Stimulated activated CD8-positive, alpha-beta memory T cell treated with anti-CD3 and anti-CD28 coated beads, Interleukin-7, amount 100 ng/mL, for 48 hours (primary cell): ENCODE results near the gene LHX4.
"Not testable (repeated sequence)": the region's sequence is repeated elsewhere in the genome, so short reads cannot be mapped to it uniquely, and the experiment has no call there.

Experiments
- DNase-seq, 2 donors: peaks; one replicate each; pipeline ENCODE4 v3.0.0-alpha.2; 2020; ENCODE audit warnings: low read depth in 1 of 2; ENCODE audit errors: extremely low read depth in 1 of 2

The LHX4 gene

GRCh38 chr1:180196436-180197003 is 33.5 kb upstream of the LHX4 start:
- DNase-seq: no peak

DNA sequence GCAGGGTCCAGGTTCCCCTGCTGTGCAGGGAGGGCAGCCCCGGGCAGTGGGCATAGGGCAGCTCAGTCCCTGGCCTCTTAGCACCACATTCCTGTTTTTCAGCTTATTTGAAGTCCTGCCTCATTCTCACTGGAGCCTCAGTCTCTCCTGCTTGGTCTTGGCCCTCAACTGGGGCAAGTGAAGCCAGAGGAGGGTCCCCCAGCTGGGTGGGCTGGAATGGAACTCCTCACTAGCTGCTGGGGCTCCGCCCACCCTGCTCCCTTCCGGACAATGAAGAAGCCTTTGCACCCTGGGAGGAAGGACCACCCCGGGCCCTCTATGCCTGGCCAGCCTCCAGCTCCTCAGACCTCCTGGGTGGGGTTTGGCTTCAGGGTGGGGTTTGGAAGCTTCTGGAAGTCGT is 32.8 kb upstream of the LHX4 start:
- no peak for DNase-seq

DNA sequence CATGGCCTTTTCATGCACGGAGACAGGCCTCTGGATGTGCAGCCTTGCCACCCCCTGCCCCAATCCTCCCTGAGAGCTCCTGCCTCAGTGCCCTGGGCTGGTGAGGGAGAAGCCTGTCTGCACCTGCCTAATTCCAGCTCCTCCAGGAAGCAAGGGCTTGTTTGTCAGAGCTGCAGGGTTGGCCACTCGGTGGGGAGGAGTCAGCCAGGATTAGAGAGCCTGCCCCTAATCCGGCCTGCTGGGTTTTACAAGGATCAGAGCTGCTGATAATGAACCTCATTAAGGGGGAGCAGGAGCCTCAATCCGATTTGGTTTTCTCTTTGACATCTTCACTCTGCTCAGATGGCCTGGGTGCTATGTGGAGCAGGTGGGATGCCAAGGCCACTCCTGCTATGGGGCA is 31.9 kb upstream of the LHX4 start:
- no peak for DNase-seq

DNA sequence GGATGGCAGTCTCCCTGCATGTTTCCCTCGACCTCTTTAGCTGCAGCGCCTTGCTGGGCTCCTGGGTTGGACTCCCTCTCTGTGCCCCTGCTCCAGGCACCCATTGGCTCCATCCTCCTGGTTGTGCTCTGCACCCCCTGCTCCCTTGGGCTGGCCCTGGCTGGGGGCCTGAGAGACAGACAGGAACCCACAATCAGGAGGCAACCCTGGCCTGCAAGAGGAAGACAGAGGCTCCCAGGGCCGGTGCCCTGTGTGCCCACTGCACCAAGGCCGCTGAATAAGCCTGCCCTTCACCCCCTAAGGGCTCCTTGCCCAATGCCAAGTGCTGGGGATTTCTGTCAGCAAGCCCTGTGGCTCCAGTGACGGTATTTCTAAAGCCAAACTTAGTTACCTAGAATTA is 31.5 kb upstream of the LHX4 start:
- DNase-seq: no peak

DNA sequence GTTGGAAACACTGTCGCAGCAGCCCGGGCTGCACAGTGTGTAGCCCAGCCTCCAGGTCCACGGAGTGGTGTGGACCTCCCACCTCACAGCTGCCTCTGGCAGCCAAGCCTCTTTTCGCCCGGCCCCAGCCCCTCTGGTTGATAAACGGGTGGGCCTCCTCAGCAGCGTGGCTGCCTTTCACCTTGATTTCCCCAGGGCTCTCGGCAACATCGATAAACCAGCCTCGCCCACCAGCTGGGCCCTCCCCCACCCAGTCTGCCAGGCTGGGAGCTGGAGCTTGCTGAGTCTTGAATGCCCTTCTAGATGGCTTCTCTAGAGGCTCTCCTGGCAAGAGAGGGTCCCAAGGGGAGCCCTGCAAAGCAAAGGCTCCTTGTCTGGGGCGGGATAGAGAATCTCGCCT is 31.0 kb upstream of the LHX4 start:
- DNase-seq: no peak

GRCh38 chr1:180201451-180202200 is 28.4 kb upstream of the LHX4 start:
- no peak for DNase-seq

- DNase-seq: not testable (repeated sequence)
Observed at GRCh38 chr1:180202588-180202987, 27.5 kb upstream of the LHX4 start.

- DNase-seq: no peak
Observed at GRCh38 chr1:180204231-180204630, 25.8 kb upstream of the LHX4 start.

- DNase-seq: no peak
Observed at GRCh38 chr1:180206581-180206980, 23.5 kb upstream of the LHX4 start.

DNA sequence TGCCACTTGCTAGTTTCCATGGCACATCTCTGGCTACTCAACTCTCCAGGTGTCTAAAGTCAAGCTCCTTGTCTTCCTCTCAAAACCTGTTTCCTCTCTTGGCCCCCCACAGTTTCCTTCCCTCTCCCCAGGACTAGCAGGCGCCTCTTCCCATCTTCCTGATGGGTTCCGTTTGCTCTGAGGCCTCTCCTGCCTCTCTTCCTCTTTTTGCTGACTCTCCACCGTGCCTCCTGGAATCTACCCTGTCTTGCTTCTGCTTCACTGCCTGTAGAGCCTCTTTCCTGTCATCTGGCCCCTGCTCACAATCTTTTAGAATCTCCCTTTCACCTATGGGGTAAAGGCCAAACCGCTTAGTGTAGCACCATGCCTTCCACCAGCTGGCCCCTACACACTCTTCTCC is 21.8 kb upstream of the LHX4 start:
- no peak for DNase-seq

DNA sequence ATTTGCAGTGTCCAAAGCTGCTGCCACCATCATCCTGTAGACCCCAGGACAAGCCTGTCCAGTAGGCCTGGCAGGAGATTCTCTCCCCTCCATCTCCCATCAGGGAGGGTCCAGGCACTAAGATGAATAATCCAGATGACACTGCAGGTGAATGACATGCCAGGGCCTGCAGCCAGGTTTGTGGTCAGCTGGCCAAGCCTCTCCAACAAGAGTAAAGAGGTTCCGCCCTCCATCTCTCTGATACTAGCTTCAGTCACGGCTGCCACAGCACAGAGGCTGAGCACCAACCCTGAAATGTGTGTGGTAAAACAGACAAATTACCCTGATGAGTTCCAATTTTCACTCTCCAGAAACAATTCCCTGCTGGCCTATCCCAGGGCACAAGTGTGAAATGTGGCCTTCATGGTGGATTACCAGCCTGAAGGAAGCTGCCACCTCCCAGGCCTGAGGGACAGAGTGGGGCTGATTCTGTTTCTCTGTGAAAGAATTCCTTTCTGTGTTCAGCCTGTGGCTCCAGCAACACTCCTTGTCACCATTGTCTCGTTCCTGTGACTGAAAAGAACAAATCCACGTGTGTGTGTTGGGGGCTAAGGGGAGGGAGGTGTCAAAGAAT is 19.9 kb upstream of the LHX4 start:
- no peak for DNase-seq

DNA sequence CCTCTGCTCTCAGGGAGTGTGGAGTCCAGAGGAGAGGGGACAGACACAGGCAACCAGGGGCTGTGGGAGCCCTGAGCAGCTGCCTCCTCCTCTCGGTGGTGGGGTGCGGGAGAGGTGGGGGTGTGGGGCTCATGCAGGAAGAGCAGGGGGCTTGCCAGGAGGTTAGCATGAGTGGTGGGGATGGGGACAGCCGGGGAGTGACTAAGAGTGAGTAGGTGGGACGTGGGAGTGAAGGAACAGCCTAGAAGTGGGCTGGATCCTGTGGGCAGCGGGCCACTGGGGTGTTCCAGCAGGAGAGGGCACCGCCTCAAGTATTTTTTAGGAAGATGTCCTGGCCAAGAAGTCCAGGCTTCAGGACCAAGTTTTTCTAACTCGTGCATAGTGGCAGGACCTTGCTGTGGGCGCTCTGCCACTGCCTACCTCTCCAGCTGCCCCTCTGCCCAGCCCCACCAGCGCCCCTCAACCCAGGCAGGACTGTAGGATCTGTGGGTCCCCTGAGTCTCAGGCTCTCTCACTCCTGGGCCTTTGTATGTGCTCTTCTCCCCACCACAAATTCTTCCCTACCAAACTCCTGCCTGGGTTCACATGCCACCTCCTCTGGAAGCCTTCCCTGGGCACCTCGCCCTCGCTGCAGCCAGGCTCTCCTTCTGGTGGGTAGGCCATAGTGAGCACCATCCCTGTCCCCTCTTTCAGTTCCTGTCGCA is 18.8 kb upstream of the LHX4 start:
- DNase-seq: no peak

DNA sequence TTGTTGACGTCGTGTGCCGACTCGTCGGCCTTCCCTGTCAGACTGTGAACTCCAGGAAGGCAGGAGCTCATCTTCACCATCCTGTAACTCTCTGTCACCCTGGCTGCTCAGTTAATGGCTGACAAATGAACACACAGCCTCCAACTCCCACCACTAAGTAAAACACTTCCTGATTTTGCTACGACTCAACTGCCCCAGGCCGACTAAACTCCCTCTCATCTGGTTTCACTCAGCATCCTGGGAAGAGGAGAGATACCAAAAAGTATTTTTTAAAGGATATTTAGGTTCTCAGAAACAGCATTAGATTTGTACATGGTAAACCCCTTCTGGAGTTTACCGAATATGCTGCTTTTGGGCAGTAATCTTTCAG is 18.2 kb upstream of the LHX4 start:
- DNase-seq: no peak

DNA sequence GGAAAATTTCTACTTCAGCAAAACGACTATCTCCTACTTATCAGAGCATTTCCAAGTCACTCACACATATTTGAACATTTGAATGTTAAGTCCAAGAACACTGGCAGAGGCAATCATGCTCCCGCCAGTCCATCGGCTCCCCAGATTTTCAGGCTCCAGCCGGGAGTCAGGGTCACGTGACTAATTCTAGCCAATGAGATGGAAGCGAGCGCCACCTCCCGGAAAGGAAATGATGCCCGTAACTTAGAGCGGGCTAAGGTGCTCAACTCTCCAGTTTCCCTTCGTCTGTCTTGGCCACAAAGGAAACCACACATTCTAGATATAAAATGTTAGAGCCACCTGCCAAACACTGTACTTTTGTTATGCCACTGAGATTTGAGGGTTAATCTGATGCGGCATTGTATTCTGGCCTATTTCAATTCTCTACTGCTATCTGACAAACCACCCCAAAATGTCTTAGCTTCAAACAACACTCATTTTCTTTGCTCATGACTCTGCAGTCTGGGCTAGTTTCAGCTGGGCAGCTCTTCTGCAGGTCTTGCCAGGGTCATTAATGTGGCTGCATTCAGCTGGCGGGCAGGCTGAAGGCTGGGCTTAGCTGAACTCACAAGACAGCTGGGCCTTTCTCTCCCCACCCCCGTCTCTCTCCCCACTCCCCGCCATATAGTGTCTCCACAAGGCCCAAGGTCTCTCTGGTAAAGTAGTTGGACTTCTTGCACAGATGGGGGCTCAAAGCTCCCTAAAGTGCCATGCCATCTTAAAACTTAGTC is 16.5 kb upstream of the LHX4 start:
- DNase-seq: peak in 1 of 2 donors; percentile 30

DNA sequence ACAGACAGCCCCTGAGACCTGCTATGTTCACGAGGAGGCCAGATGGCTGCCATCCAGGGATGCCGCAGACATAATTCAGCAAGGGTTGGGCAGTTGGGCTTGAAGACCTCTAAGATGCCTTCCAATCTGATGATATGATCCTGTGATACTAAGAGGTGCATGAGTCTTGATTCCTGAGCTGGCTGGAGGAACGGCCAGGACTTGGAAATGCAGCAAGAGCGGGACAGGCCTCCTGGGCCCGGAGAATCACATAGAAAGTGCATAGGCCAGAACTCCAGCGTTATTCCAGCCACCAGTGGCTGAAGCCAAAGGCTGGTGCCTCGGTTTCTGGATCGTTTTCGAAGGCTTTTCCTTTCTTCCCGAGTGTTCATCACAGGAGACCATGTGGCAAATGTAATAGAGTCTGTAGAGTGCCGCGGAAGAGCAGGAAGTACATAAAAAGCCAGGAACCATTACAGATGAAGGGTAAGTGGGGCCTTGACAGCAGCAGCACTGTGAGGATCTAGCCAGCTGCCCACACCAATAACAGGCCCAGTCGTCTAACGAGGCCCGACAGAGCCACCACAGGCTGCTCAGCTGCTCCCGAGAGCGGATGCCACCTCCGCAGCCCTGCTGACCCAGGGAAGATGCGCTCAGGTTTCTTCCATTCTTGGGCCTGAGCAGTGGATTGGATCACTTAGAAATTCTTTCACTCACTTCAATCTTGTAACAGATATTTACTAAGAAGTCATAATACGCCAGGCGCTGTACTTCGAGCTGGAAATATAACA is 14.0 kb upstream of the LHX4 start:
- no peak for DNase-seq

GRCh38 chr1:180217006-180217405 is 13.1 kb upstream of the LHX4 start:
- DNase-seq: no peak

GRCh38 chr1:180218806-180219765 is 11.0 kb upstream of the LHX4 start:
- DNase-seq: no peak

- DNase-seq: no peak
Observed at GRCh38 chr1:180219776-180220175, 10.3 kb upstream of the LHX4 start.

- no peak for DNase-seq
Observed at GRCh38 chr1:180221462-180221861, 8.6 kb upstream of the LHX4 start.
